Thyroid gland (tissue), 4 donors: ENCODE data around the gene SETX.

Source experiments
- POLR2A ChIP-seq, 2 donors: fragments of 450-650 bp; IDR thresholded peaks; one replicate each; pipeline ENCODE4 v1.6.1; 2017; ENCODE audit warnings: antibody characterized with exemption in 2 of 2, mild to moderate bottlenecking in 2 of 2, moderate library complexity in 1 of 2
- TF ChIP-seq, protein P1 (sequence below), 6 experiments: fragments of 200-600 bp in 3 of 6; fragments of 450-650 bp in 3 of 6; sonication (generic) in 3 of 6; IDR thresholded peaks; one replicate each; pipeline ENCODE4 v1.5.1; 2016 to 2019; ENCODE audit warnings: antibody characterized with exemption in 6 of 6, mild to moderate bottlenecking in 2 of 6, inconsistent platforms in 1 of 6, moderate library complexity in 1 of 6

DNA sequence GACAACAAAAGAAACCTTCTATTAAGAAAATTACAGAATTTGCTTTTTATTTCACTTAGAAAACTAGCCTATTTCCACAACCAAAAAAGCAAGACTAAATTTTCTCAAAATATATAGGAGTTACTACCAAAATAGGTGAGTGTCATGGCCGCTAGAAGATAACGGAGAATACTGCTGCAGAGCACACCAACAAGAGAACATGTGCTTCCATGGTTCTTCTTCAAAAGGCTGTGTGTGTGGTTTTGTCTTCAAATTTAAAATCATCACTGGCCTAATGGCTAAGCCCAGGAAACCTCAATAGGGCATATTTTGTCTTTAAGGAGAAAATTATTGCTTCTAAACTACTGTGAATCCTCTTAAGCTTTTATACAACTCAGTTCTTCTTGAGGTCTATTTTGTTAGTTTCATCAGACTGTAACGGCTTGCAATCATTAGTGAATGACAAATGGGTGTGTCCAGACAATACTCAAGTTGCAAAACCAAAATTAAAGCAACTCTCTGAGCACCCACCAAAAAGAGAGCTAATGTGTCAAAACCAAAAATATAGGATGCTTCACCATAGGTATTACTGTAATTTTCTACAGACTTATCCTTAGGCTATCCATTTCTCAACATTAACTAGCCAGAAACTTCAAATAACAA lies 3.3 kb downstream of the SETX start:
- TF ChIP-seq, protein P1, sequence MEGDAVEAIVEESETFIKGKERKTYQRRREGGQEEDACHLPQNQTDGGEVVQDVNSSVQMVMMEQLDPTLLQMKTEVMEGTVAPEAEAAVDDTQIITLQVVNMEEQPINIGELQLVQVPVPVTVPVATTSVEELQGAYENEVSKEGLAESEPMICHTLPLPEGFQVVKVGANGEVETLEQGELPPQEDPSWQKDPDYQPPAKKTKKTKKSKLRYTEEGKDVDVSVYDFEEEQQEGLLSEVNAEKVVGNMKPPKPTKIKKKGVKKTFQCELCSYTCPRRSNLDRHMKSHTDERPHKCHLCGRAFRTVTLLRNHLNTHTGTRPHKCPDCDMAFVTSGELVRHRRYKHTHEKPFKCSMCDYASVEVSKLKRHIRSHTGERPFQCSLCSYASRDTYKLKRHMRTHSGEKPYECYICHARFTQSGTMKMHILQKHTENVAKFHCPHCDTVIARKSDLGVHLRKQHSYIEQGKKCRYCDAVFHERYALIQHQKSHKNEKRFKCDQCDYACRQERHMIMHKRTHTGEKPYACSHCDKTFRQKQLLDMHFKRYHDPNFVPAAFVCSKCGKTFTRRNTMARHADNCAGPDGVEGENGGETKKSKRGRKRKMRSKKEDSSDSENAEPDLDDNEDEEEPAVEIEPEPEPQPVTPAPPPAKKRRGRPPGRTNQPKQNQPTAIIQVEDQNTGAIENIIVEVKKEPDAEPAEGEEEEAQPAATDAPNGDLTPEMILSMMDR (IDR thresholded peaks at IDR 0.05): no peak
- no peak for TF ChIP-seq POLR2A (IDR thresholded peaks at IDR 0.05)
